RWPE1 (cell line): Measurements from ENCODE around the gene KRTAP5-2.

Source experiments
- CTCF ChIA-PET: fragments of 350-600 bp; sonication (Branson Sonifier 250); formaldehyde crosslinking; extraction: SDS; loops from one replicate; lab custom pipeline; 2021; lab: Yijun Ruan, JAX
- POLR2A ChIA-PET: fragments of 400-600 bp; formaldehyde crosslinking; extraction: SDS; loops from one replicate; lab custom pipeline; 2020; ENCODE audit warnings: antibody characterized with exemption; ENCODE audit not compliant: low non-redundant PET; lab: Yijun Ruan, JAX
- DNase-seq: peaks from one replicate; pipeline ENCODE4 v3.0.0; 2012; ENCODE audit warnings: low spot score
- H3K27ac ChIP-seq: fragments of 450-650 bp; 2 replicates; pipeline ENCODE4 v1.5.1; 2017
- CTCF ChIP-seq: fragments of 450-650 bp; conservative IDR thresholded peaks from 2 replicates; pipeline ENCODE4 v1.5.1; 2017; ENCODE audit warnings: low read depth, mild to moderate bottlenecking

KRTAP5-2 gene

GRCh38 chr11:1636291-1636950 lies 38.3 kb upstream of the KRTAP5-2 start:
- no peak for TF ChIP-seq CTCF
- CTCF ChIA-PET = interaction anchor here (1.2 to 2.2 kb wide), 2 partner anchors 17 to 41 kb away, joined by 3 to 6 read pairs; no protein-coding TSS in a partner anchor
- DNase-seq = no peak
- no peak overlapping the region for H3K27ac ChIP-seq
- POLR2A ChIA-PET = no interaction called here

- DNase-seq = no peak
- no peak overlapping the region for H3K27ac ChIP-seq
- no peak for TF ChIP-seq CTCF
- ChIA-PET CTCF (no interaction called here), POLR2A (no interaction called here)
Measured at GRCh38 chr11:1633864-1634263, 35.8 kb upstream of the KRTAP5-2 start.

- POLR2A ChIA-PET = no interaction called here
Measured at GRCh38 chr11:1632053-1632714, 34.1 kb upstream of the KRTAP5-2 start.

GRCh38 chr11:1631066-1631568 lies 33.0 kb upstream of the KRTAP5-2 start:
- ChIA-PET CTCF (interaction anchor here (0.6 to 1.7 kb wide), 5 partner anchors 9 to 210 kb away, joined by 4 to 8 read pairs (median 5); no protein-coding TSS in a partner anchor), POLR2A (interaction anchor here (0.6 kb wide), 1 partner anchor 121 kb away, joined by 3 read pairs; no protein-coding TSS in a partner anchor)
- H3K27ac ChIP-seq = no peak overlapping the region
- no peak for TF ChIP-seq CTCF
- no peak for DNase-seq

More at GRCh38 chr11:1632053-1632714, 34.1 kb upstream of the KRTAP5-2 start:
- no peak overlapping the region for H3K27ac ChIP-seq
- CTCF ChIA-PET = interaction anchor here (0.6 to 1.7 kb wide), 4 partner anchors 9 to 62 kb away, joined by 3 to 8 read pairs (median 4); no protein-coding TSS in a partner anchor
- TF ChIP-seq CTCF = no peak
- DNase-seq = no peak

- CTCF ChIA-PET = interaction anchor here (1.4 kb wide), 2 partner anchors 9 to 22 kb away, joined by 5 to 6 read pairs; no protein-coding TSS in a partner anchor
- POLR2A ChIA-PET = no interaction called here
- no peak overlapping the region for H3K27ac ChIP-seq
- no peak for DNase-seq
- no peak for TF ChIP-seq CTCF
Measured at GRCh38 chr11:1630271-1630670, 32.2 kb upstream of the KRTAP5-2 start.

- POLR2A ChIA-PET = no interaction called here
- CTCF ChIA-PET = interaction anchor here (0.5 to 0.9 kb wide), 6 partner anchors 8 to 699 kb away, joined by 3 to 4 read pairs (median 4); no protein-coding TSS in a partner anchor
- no peak for TF ChIP-seq CTCF
Measured at GRCh38 chr11:1629326-1630185, 31.5 kb upstream of the KRTAP5-2 start, which contains the start of gene KRTAP5-5. TSS of gene KRTAP5-5 (plus strand) at chr11:1629775. CDS start at chr11:1629841, 66 bp downstream.

More at GRCh38 chr11:1629326-1630185, 31.5 kb upstream of the KRTAP5-2 start, which contains the start of gene KRTAP5-5:
- no peak for DNase-seq
- H3K27ac ChIP-seq = no peak within 1 kb of the TSS
